ENCODE measurements around the gene PSD. TPM values are rescaled to one million over a fixed set of nuclear protein-coding genes. Genes with fewer than 3 reads are reported as not detected.
A peak's percentile ranks its signal among the peaks of the same experiment; 100 is the strongest.

The PSD gene
- total and polyA plus RNA-seq, 9 of the 15 experiments (the other 6 are each of a cell fraction or from before 2014, with no cell fraction given): 0.11 to 1.7 (median 0.54) TPM; not detected in 2

GRCh38 chr10:102395400-102396316 lies 22.9 kb downstream of the PSD start, which contains the start of gene NFKB2 (continued):
- TF ChIP-seq, protein P1, sequence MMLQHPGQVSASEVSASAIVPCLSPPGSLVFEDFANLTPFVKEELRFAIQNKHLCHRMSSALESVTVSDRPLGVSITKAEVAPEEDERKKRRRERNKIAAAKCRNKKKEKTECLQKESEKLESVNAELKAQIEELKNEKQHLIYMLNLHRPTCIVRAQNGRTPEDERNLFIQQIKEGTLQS (IDR thresholded peaks at IDR 0.05): no peak
- TF ChIP-seq, protein P1 (CRISPR knock-in tag; conservative IDR thresholded peaks at IDR 0.05): no peak
- TF ChIP-seq CREB1 (IDR thresholded peaks at IDR 0.05) (peak; percentile 83), CREB1 (CRISPR knock-in tag; IDR thresholded peaks at IDR 0.05) (peak; percentile 82), FOXK2 (conservative IDR thresholded peaks at IDR 0.05 in 1 of 2, IDR thresholded peaks at IDR 0.05 in 1 of 2; ENCODE audit: low read depth in 2 of 2) (no peak), NFIC (IDR thresholded peaks at IDR 0.05) (peak; percentile 41), EGR1 (conservative IDR thresholded peaks at IDR 0.05) (0 out of 2 replicates have a peak, but pooled peaks have one; percentile 16), ZNF561 (CRISPR knock-in tag; conservative IDR thresholded peaks at IDR 0.05) (no peak), HMGN3 (IDR thresholded peaks at IDR 0.05; ENCODE audit: borderline replicate concordance, extremely low read depth, insufficient read length, low read depth, low read length) (peak; percentile 17), VEZF1 (CRISPR knock-in tag; IDR thresholded peaks at IDR 0.05) (peak; percentile 77), GABPA (tag; conservative IDR thresholded peaks at IDR 0.05; ENCODE audit: low read depth) (peak; percentile 59; the same call in 1 of the 2 replicates), HOXB6 (CRISPR knock-in tag; IDR thresholded peaks at IDR 0.05; ENCODE audit: borderline replicate concordance) (no peak), RBFOX2 (IDR thresholded peaks at IDR 0.05; ENCODE audit: low read depth, low read length) (peak; percentile 34), NONO (IDR thresholded peaks at IDR 0.05; ENCODE audit: low read depth in 2 of 2, low read length in 1 of 2) (no peak), STAG1 (CRISPR knock-in tag; IDR thresholded peaks at IDR 0.05; ENCODE audit: borderline replicate concordance) (no peak), SIRT6 (IDR thresholded peaks at IDR 0.05; ENCODE audit: low read depth, low read length) (no peak)
